GM19239 (cell line): Measurements from ENCODE around the gene COL27A1.

Experiments
- DNase-seq: peaks from one replicate; pipeline ENCODE4 v3.0.0; 2011; ENCODE audit warnings: low spot score; ENCODE audit not compliant: insufficient read length
- FAIRE-seq: peaks from 2 replicates; lab custom pipeline; 2011; peaks lifted over from hg19 to GRCh38; lab: Jason Lieb, UNC

The COL27A1 gene

DNA sequence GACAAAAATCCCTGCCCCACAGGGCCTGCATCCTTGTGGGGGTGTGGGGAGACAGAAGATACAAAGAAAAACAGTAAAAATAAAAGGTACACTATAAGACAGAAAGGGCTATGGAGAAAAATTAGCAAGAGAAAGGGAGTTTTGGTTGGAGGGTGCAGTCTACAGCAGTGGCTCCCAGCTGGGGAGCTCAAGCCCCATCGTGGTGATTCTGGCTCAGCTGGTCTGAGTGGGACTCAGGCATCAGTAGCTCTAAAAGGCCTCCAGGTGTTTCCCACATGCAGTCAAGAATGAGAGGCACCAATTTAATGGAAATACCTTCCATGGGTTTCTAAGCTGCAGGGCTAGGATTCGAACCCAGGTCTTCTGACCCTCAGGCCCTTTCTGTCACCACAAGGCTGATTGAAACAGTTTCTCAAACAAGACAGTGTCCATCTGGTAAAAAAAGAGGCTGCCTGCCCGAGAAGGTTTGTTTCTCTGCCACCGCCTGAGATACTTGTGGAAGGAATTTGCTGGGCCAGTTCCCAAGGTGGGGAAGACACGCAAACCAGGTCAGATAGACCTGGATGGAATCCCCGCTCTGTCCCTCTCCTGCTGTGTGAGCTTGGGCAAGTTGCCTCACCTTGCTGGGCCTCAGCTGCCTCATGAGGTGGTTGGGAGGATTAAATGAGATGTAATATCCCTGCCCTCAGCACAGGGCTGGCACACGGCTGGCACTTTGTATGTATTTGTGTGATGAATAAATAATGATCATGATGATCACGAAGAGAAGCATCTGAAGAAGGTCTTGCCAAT, 43.1 kb downstream of the COL27A1 start:
- FAIRE-seq: no peak
- no peak for DNase-seq

DNA sequence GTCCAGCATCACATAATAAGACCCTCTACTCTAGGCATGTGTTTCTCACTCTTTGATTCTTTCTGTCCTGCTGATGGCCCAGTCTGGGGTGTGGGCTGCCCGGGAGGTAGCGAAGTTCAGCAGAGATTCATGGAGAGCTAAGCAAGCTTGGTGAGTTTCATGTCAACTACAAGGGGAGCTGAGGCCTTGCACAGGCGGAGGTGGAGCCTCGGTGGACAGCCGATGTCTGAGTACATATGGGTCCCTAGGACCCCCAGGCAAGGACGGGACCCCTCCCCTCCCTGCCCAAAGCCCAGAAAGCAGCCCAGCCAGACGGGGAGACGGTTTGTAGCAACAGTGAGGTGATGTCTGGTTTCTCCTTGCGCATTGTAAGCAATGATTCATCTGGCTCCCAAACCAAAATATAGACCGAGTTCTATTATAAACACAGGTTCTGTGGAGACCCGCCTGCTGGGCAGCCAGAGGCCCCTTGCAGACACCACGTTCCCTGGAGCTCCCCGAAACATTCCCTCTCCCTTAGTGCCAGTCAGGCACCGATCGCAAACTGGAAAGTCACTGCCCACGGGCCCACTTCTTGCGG, 45.5 kb downstream of the COL27A1 start:
- no peak for FAIRE-seq
- DNase-seq: no peak

- DNase-seq: no peak
- FAIRE-seq: no peak
Measured at GRCh38 chr9:114202396-114202795, 47.1 kb downstream of the COL27A1 start.

GRCh38 chr9:114202849-114203248, 47.5 kb downstream of the COL27A1 start:
- FAIRE-seq: no peak
- no peak for DNase-seq

DNA sequence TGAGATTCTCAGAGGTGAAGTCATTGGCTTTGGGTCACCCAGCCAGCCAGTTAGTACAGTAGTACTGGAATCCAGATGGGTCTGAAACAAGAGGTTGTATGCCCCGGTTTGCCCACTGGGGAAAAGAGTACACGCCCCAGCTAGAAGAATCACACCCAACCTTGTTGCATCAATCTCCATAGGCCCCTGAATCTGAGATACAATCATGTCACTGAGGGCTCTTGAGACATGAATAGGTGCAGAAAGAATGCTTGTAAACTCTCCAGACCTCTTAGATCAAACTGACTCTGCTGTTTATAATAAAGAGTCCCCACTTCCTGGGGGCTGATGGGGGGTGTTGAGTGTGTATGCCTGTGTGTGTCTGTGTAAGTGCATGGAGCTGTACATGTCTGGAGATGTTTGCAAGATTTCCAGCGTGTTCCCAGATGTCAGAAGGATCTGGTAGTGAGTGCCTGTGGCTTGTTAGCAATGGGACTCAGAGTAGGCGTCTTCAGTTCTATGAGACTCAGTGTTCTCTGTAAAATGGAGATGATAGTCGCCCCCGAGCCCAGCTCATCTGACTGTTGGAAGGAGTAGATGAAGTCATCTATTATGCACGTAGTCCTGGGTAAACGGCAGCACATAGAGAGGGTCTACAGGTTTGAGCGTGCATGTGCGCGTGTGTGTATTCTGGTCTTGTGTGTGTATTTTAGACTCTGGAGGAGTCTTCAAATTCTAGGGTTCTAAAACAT, 48.2 kb downstream of the COL27A1 start:
- no peak for DNase-seq
- FAIRE-seq: no peak

GRCh38 chr9:114204265-114204664, 48.9 kb downstream of the COL27A1 start:
- no peak for DNase-seq
- no peak for FAIRE-seq

- DNase-seq (no peak), FAIRE-seq (no peak)
Measured at GRCh38 chr9:114205171-114206015, 50.1 kb downstream of the COL27A1 start.

- DNase-seq: no peak
Measured at GRCh38 chr9:114206221-114206789, 51.0 kb downstream of the COL27A1 start.

GRCh38 chr9:114207034-114207810, 51.9 kb downstream of the COL27A1 start:
- FAIRE-seq: no peak
- no peak for DNase-seq

More at GRCh38 chr9:114206221-114206789, 51.0 kb downstream of the COL27A1 start:
- no peak for FAIRE-seq

GRCh38 chr9:114207845-114208244, 52.5 kb downstream of the COL27A1 start:
- DNase-seq (no peak), FAIRE-seq (no peak)

- no peak for FAIRE-seq
- no peak for DNase-seq
Measured at GRCh38 chr9:114209151-114209550, 53.8 kb downstream of the COL27A1 start.

DNA sequence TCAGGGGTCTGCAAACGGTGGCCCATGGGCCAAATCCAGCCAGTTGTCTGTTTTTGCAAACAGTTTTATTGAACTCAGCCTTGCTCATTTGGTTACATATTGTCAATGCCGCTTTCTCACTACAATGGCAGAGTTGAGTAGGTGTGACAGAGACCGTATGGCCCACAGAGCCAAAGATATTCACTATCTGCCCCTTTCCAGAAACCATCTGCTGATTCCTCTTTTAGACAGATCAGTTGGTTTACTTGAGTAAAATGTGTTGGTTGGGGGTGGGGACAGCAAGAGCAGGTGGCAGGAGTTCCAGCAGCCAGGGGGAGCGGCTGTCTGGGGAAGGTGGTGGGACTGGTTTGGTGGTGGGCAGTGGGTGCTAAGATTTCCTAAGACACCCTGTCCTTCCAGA, 54.8 kb downstream of the COL27A1 start:
- DNase-seq: no peak
- FAIRE-seq: no peak

DNA sequence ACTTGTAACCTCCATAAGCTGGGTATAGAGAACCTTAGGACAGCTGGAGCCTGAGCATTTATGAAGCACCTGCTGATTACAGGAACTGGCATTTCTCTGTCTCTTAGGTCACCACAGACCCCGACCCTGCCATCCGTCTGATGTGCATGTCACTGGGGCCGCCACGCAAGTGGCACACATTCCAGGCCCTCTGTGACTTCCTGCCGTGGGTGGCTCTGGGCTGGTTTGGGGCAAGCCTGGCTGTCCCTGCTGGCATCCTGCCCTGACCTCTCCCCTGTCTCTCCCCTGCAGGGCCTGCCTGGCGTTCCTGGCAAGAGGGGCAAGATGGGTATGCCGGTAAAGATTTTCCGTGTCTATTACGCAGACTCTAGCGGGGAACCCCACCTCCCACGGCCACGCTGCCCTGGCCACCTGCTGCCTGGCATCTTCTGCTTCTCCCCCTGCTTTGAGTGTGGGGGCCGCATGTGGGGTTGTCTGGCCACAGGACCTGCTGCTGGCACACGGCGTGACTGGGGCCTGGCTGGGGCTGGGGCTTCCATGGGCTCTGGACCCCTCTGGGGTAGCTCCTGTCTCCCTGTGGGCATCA, 55.4 kb downstream of the COL27A1 start:
- no peak for DNase-seq
- no peak for FAIRE-seq

DNA sequence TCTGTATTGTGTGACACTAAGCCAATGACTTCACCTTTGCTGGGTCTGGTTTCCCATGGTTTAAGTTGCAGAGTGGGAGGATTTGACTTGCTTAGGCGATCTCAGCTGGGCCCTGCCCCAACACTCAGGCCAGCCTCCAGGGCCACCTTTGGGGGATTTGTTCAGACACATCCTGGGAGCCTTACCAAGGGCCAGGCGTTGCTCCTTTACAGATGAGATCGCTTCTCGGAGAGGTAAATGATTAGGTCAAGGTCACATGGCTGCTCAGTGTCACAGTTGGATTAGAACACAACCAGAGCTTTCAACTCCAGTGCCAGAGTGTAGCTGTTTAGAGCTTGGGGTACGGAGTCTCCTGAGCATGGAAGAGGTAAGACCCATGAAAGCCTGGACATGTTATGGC, 57.5 kb downstream of the COL27A1 start:
- FAIRE-seq (no peak), DNase-seq (no peak)

DNA sequence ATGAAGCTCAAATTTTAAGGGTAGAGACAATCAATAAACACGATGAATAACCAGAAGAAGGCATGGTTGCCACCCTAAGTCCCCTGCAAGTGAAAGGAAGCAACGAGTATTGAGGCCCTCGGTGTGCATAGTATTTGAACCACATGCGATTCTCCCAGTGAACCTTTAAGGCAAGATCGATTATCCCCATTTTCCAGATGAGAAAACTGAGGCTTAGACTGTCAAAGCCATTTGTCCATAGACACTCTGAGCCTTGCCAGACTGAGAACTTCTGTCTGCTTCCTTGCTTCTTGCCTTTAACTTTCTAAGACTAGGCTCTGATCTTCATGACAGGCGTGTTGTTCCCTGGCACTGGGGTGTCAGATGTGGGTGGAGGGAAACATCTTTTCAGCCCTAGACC, 58.2 kb downstream of the COL27A1 start:
- FAIRE-seq (no peak), DNase-seq (no peak)

GRCh38 chr9:114214181-114214580, 58.8 kb downstream of the COL27A1 start:
- FAIRE-seq (no peak), DNase-seq (no peak)

- no peak for DNase-seq
- no peak for FAIRE-seq
Measured at GRCh38 chr9:114214686-114215414, 59.5 kb downstream of the COL27A1 start.

DNA sequence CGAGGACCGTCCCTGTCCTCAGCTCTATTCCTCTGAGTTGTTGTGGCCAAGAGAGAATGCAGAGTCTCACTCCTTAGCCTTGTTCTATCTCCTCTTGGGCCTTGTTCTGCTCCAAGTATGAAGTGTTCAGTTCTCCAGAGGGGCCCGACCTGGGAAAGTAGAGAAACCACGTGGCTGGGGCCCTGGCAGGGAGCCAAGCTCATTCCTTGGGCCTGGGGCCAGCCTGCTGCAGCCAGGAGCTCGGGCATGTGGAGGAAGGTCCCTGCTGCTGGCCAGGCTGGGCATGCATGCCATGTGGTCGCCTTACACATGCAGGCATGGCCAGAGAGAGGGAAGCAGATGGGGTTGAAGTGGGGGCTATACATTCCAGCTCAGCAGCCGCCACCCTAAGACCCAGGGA, 60.7 kb downstream of the COL27A1 start:
- DNase-seq (no peak), FAIRE-seq (no peak)
